Testis (tissue), 2 donors: ENCODE data around the gene DZIP1L.

Source experiments
- POLR2A ChIP-seq: fragments of 450-650 bp; IDR thresholded peaks from one replicate; pipeline ENCODE4 v1.6.1; 2017; ENCODE audit warnings: antibody characterized with exemption, mild to moderate bottlenecking, moderate library complexity
- TF ChIP-seq, protein P1 (sequence below), 3 experiments: fragments of 450-650 bp in 2 of 3; fragments of 200-600 bp in 1 of 3; sonication (generic) in 1 of 3; IDR thresholded peaks; one replicate each; pipeline ENCODE4 v1.5.1; 2016 to 2019; ENCODE audit warnings: antibody characterized with exemption in 3 of 3, mild to moderate bottlenecking in 2 of 3, moderate library complexity in 1 of 3

DNA sequence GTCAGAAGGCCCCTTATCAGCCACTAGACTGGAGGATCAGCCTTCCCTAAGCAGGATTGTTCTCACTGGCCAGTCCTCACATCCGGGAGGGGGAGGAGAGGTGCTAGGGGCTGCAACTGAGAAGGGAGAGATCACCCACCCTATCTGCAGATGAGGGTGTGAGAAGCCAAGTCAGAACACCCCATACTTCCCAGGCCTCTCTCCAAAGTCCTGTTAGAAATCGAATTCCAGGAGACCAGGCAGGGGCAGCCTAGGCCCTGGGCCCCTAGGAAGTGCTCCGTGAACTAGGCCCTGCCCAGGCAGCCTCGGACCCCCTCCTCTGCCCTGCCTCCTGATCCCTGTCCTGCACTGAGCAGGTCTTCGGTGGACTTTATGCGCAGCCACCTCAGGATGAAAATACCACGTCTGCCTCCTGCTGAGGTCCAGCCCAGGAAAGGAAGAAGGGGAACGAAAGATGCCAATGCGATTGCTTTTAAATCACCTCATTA, 933 bp downstream of the DZIP1L start:
- no peak for TF ChIP-seq POLR2A
- TF ChIP-seq, protein P1, sequence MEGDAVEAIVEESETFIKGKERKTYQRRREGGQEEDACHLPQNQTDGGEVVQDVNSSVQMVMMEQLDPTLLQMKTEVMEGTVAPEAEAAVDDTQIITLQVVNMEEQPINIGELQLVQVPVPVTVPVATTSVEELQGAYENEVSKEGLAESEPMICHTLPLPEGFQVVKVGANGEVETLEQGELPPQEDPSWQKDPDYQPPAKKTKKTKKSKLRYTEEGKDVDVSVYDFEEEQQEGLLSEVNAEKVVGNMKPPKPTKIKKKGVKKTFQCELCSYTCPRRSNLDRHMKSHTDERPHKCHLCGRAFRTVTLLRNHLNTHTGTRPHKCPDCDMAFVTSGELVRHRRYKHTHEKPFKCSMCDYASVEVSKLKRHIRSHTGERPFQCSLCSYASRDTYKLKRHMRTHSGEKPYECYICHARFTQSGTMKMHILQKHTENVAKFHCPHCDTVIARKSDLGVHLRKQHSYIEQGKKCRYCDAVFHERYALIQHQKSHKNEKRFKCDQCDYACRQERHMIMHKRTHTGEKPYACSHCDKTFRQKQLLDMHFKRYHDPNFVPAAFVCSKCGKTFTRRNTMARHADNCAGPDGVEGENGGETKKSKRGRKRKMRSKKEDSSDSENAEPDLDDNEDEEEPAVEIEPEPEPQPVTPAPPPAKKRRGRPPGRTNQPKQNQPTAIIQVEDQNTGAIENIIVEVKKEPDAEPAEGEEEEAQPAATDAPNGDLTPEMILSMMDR (IDR thresholded peaks at IDR 0.05), result no peak
